GM23338 (cell line): ENCODE results near the gene TNFSF12.

Source experiments
- CREB1 ChIP-seq: fragments of 250-450 bp; sonication (Bioruptor Pico); IDR thresholded peaks from 2 replicates; pipeline ENCODE4 v1.5.0; 2020; ENCODE audit warnings: low read depth, mild to moderate bottlenecking, moderate library complexity
- CTCF ChIP-seq, 2 experiments: fragments of 200-600 bp in 1 of 2; sonication (generic) in 1 of 2; conservative IDR thresholded peaks; 2 replicates each; pipeline versions ENCODE4 v1.5.1 to v1.6.1; 2016 to 2017; ENCODE audit warnings: antibody characterized with exemption in 2 of 2, low read depth in 2 of 2, mild to moderate bottlenecking in 2 of 2, moderate library complexity in 1 of 2
- ETS1 ChIP-seq: IDR thresholded peaks from 2 replicates; pipeline ENCODE4 v1.6.1; 2016; ENCODE audit warnings: antibody characterized with exemption
- EZH2 ChIP-seq: fragments of 200-600 bp; sonication (generic); IDR thresholded peaks from one replicate; pipeline ENCODE4 v1.8.0; 2017; ENCODE audit warnings: antibody characterized with exemption, mild to moderate bottlenecking, low read depth; ENCODE audit not compliant: unreplicated experiment
- EZH2phosphoT487 ChIP-seq: fragments of 200-600 bp; sonication (generic); IDR thresholded peaks from one replicate; pipeline ENCODE4 v1.8.1; 2018; ENCODE audit warnings: antibody characterized with exemption; ENCODE audit not compliant: unreplicated experiment
- JUNB ChIP-seq: IDR thresholded peaks from one replicate; pipeline ENCODE4 v1.6.1; 2016; ENCODE audit warnings: antibody characterized with exemption; ENCODE audit not compliant: unreplicated experiment
- NANOG ChIP-seq: IDR thresholded peaks from 2 replicates; pipeline ENCODE4 v1.6.1; 2016; ENCODE audit warnings: antibody characterized with exemption, borderline replicate concordance
- POLR2AphosphoS5 ChIP-seq: IDR thresholded peaks from 2 replicates; pipeline ENCODE4 v1.6.1; 2016; ENCODE audit warnings: antibody characterized with exemption, low read depth
- REST ChIP-seq: IDR thresholded peaks from one replicate; pipeline ENCODE4 v1.6.1; 2018; ENCODE audit warnings: antibody characterized with exemption; ENCODE audit not compliant: unreplicated experiment
- STAT1 ChIP-seq: IDR thresholded peaks from one replicate; pipeline ENCODE4 v1.6.1; 2016; ENCODE audit warnings: antibody characterized with exemption; ENCODE audit not compliant: unreplicated experiment
- ZNF114 ChIP-seq: fragments of 250-450 bp; sonication (Bioruptor Pico); IDR thresholded peaks from 2 replicates; pipeline ENCODE4 v1.5.0; 2020; ENCODE audit warnings: mild to moderate bottlenecking, moderate library complexity
- ZNF331 ChIP-seq: fragments of 250-450 bp; sonication (Bioruptor Pico); IDR thresholded peaks from 2 replicates; pipeline ENCODE4 v1.5.0; 2020; ENCODE audit warnings: low read depth, mild to moderate bottlenecking, moderate library complexity

DNA sequence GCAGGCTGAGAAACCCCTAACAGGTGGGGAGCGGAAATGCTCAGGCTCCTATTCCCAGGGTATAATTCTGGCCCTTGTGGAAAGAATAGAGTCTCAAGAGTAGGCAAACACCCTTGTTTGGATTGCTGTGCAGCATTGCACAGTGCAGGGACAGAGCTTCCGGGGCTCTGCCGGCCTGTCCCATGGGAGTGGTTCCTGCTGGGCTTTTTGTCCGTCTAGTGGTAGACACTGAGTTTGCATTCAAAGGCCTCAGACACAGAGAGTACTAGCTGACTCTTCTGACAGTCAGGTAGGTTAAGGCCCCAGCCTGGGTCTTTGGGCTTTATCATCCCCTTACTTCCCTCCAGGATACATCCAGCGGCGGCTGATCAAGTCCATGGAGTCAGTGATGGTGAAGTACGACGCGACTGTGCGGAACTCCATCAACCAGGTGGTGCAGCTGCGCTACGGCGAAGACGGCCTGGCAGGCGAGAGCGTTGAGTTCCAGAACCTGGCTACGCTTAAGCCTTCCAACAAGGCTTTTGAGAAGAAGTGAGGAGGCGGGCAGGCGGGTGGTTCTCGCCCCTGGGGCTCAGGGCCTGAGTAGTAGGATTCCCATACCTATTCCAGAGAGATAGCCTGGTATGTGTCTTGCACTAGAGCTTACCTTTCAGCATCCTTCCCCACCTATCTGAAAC is 46.5 kb upstream of the TNFSF12 start:
- no peak for TF ChIP-seq CTCF (conservative IDR thresholded peaks at IDR 0.05; ENCODE audit: low read depth in 2 of 2)
- no peak for TF ChIP-seq EZH2
- no peak for TF ChIP-seq CREB1 (CRISPR knock-in tag)
- no peak for TF ChIP-seq NANOG
- no peak for TF ChIP-seq POLR2AphosphoS5
- no peak for TF ChIP-seq JUNB
- no peak for TF ChIP-seq REST
- TF ChIP-seq EZH2phosphoT487, result no peak
- no peak for TF ChIP-seq ZNF114 (CRISPR knock-in tag)
- TF ChIP-seq ETS1, result no peak
- no peak for TF ChIP-seq STAT1
- TF ChIP-seq ZNF331 (CRISPR knock-in tag), result no peak
